ENCODE data around the gene SPDYE3. TPM values are rescaled to one million over a fixed set of nuclear protein-coding genes. Genes with fewer than 3 reads are reported as not detected.

SPDYE3 gene
- total RNA-seq, 1 experiment from 2014 or later, result not detected

GRCh38 chr7:100367251-100367620 is 59.7 kb downstream of the SPDYE3 start:
- Mint-ChIP-seq H3K27ac (peak overlapping the region; percentile 38), H3K4me3 (no peak overlapping the region), H3K4me1 (peaks cover 34% of the 10 kb centered on the region), H3K36me3 (peaks cover 28% of the 10 kb centered on the region), H3K27me3 (ENCODE audit: low read depth) (no peaks in the 10 kb centered on the region), H3K9me3 (no peaks in the 10 kb centered on the region)
- CTCF ChIA-PET, result interaction anchor here (3.3 kb wide), 1 partner anchor 40 kb away, joined by 9 read pairs; no protein-coding TSS in a partner anchor
- DNase-seq (ENCODE audit: low spot score) (no peak), ATAC-seq (0 out of 2 replicates have a peak, but pooled peaks have one; percentile 1)
- TF ChIP-seq NR1H2 (CRISPR knock-in tag; IDR thresholded peaks at IDR 0.05), result no peak
- no peak for TF ChIP-seq CREB1 (CRISPR knock-in tag; IDR thresholded peaks at IDR 0.05)
- TF ChIP-seq NR2C2 (CRISPR knock-in tag; IDR thresholded peaks at IDR 0.05), result no peak
- TF ChIP-seq PREB (CRISPR knock-in tag; IDR thresholded peaks at IDR 0.05; ENCODE audit: borderline replicate concordance), result no peak
- TF ChIP-seq ZSCAN18 (CRISPR knock-in tag; IDR thresholded peaks at IDR 0.05), result no peak
- no peak for TF ChIP-seq ESRRA (CRISPR knock-in tag; IDR thresholded peaks at IDR 0.05; ENCODE audit: borderline replicate concordance)
- TF ChIP-seq PRRX2 (CRISPR knock-in tag; IDR thresholded peaks at IDR 0.05), result no peak; the same call in 1 of the 2 replicates
- TF ChIP-seq HMGA2 (CRISPR knock-in tag; IDR thresholded peaks at IDR 0.05), result no peak
- no peak for TF ChIP-seq STAT6 (CRISPR knock-in tag; conservative IDR thresholded peaks at IDR 0.05; ENCODE audit: low read depth)
- TF ChIP-seq, protein P1, sequence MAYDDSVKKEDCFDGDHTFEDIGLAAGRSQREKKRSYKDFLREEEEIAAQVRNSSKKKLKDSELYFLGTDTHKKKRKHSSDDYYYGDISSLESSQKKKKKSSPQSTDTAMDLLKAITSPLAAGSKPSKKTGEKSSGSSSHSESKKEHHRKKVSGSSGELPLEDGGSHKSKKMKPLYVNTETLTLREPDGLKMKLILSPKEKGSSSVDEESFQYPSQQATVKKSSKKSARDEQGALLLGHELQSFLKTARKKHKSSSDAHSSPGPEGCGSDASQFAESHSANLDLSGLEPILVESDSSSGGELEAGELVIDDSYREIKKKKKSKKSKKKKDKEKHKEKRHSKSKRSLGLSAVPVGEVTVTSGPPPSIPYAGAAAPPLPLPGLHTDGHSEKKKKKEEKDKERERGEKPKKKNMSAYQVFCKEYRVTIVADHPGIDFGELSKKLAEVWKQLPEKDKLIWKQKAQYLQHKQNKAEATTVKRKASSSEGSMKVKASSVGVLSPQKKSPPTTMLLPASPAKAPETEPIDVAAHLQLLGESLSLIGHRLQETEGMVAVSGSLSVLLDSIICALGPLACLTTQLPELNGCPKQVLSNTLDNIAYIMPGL (CRISPR knock-in tag; IDR thresholded peaks at IDR 0.05), result no peak
- POLR2A ChIA-PET, result no interaction called here

GRCh38 chr7:100367676-100368613 is 60.4 kb downstream of the SPDYE3 start:
- DNase-seq (ENCODE audit: low spot score), result no peak
- no peak overlapping the region for H3K4me3 Mint-ChIP-seq

More at GRCh38 chr7:100367676-100368613, 60.4 kb downstream of the SPDYE3 start:
- peak overlapping the region; percentile 83; the same call in 1 of the 2 replicates for H3K27ac Mint-ChIP-seq
- ChIA-PET CTCF (no interaction called here), POLR2A (no interaction called here)
- H3K9me3 Mint-ChIP-seq, result no peaks in the 10 kb centered on the region
- no peak for ATAC-seq
- no peak for TF ChIP-seq RORB (CRISPR knock-in tag; IDR thresholded peaks at IDR 0.05)
- TF ChIP-seq IRF1 (CRISPR knock-in tag; IDR thresholded peaks at IDR 0.05), result no peak
- TF ChIP-seq KAT7 (CRISPR knock-in tag; IDR thresholded peaks at IDR 0.05; ENCODE audit: borderline replicate concordance), result no peak
- TF ChIP-seq SP1 (CRISPR knock-in tag; conservative IDR thresholded peaks at IDR 0.05), result no peak
- no peaks in the 10 kb centered on the region for H3K27me3 Mint-ChIP-seq (ENCODE audit: low read depth)
- peaks cover 34% of the 10 kb centered on the region for H3K4me1 Mint-ChIP-seq
- H3K36me3 Mint-ChIP-seq, result peaks cover 21% of the 10 kb centered on the region
